ENCODE measurements around the gene TTLL3. TPM values are rescaled to one million over a fixed set of nuclear protein-coding genes. Genes with fewer than 3 reads are reported as not detected.

Gene TTLL3
- total and polyA plus RNA-seq, 2 donors (not counting 3 experiments of a cell fraction or from before 2014, with no cell fraction given) = 43.5 to 65.2 TPM

- dilution Hi-C loops (cut with MboI; ENCODE audit: extremely low pct_ligation_motif_present, low sequenced_read_pairs) (no loop called here), intact Hi-C loops (cut with micrococcal nuclease) (no loop called here)
- H3K36me3 ChIP-seq (ENCODE audit: control insufficient read depth in 2 of 2, extremely low read depth in 1 of 2, insufficient read depth in 2 of 2, low read length in 2 of 2) = peaks cover 0 to 12% of the 10 kb centered on the region in 2 experiments
- H3K79me2 ChIP-seq (ENCODE audit: control insufficient read depth, insufficient read depth, low read length) = no peaks in the 10 kb centered on the region
- H3K27ac ChIP-seq (ENCODE audit: insufficient read depth, low read depth, low read length) = no peak overlapping the region
- ChIA-PET POLR2A (interaction anchor here (0.7 kb wide), 1 partner anchor 73 kb away, joined by 3 read pairs; no protein-coding TSS in a partner anchor), CTCF (no interaction called here)
- no peak overlapping the region for H3K4me3 ChIP-seq (replicated peaks in 1 of 3; ENCODE audit: insufficient read depth in 1 of 3, low read depth in 1 of 3, low read length in 3 of 3)
- no TSS peak for BruUV-seq (replicated peaks)
- no peak overlapping the region for H3K4me2 ChIP-seq (ENCODE audit: insufficient read depth, low read length)
- no peaks in the 10 kb centered on the region for H3K9me3 ChIP-seq (replicated peaks; ENCODE audit: control insufficient read depth, insufficient read depth, low read length)
- H4K20me1 ChIP-seq (replicated peaks; ENCODE audit: control insufficient read depth, extremely low read depth, insufficient read depth, low read length) = no peaks in the 10 kb centered on the region
- no peaks in the 10 kb centered on the region for H3K27me3 ChIP-seq (ENCODE audit: control insufficient read depth in 2 of 2, insufficient read depth in 2 of 2, low read length in 2 of 2)
- H3K4me1 ChIP-seq (ENCODE audit: control insufficient read depth, extremely low read depth, insufficient read depth, low read length) = peaks cover 4% of the 10 kb centered on the region
- TF ChIP-seq EZH2 (IDR thresholded peaks at IDR 0.05; ENCODE audit: borderline replicate concordance, low read depth, low read length, severe bottlenecking) (no peak), POLR2A (IDR thresholded peaks at IDR 0.05; ENCODE audit: low read depth, low read length) (no peak), POLR2AphosphoS5 (IDR thresholded peaks at IDR 0.05; ENCODE audit: insufficient read depth, low read depth, low read length) (no peak), JUN (IDR thresholded peaks at IDR 0.05; ENCODE audit: borderline replicate concordance, insufficient read depth, insufficient read length, low read depth) (no peak), MAX (IDR thresholded peaks at IDR 0.05; ENCODE audit: insufficient read depth, insufficient read length) (no peak), MYC (IDR thresholded peaks at IDR 0.05; ENCODE audit: low read depth, low read length) (no peak), GATA2 (IDR thresholded peaks at IDR 0.05; ENCODE audit: insufficient read depth, insufficient read length, low read depth, low read length) (no peak), CTCF (IDR thresholded peaks at IDR 0.05; ENCODE audit: extremely low read depth in 1 of 2, insufficient read depth in 1 of 2, low read depth in 1 of 2, low read length in 2 of 2) (no peak), FOS (IDR thresholded peaks at IDR 0.05; ENCODE audit: borderline replicate concordance, insufficient read depth, low read length) (no peak)
- no peak for DNase-seq (ENCODE audit: low read depth, low spot score)
- no peak overlapping the region for H3K9ac ChIP-seq (replicated peaks; ENCODE audit: extremely low read depth, insufficient read depth, low read length)
- H3K9me1 ChIP-seq (replicated peaks; ENCODE audit: control insufficient read depth, extremely low read depth, insufficient read depth, low read length) = no peaks in the 10 kb centered on the region
- H2AFZ ChIP-seq (ENCODE audit: low read depth, low read length) = no peak overlapping the region
- FAIRE-seq = no peak
Measured at GRCh38 chr3:9762871-9763270, 47.2 kb upstream of the TTLL3 start.

All from endothelial cell of umbilical vein (primary cell).